Loucy (cell line): Measurements from ENCODE around the gene PRR7.

Source experiments
- H2AFZ ChIP-seq: fragments of 200-600 bp; sonication (generic); 2 replicates; pipeline ENCODE4 v1.6.0; 2016; ENCODE audit warnings: antibody characterized with exemption, mild to moderate bottlenecking, low read length, moderate library complexity
- H3F3A ChIP-seq: fragments of 200-600 bp; 2 replicates; pipeline ENCODE4 v1.6.0; 2016; ENCODE audit warnings: antibody characterized with exemption, low read depth, mild to moderate bottlenecking
- H3K27me3 ChIP-seq: fragments of 200-600 bp; sonication (generic); 2 replicates; pipeline ENCODE4 v1.6.1; 2014; ENCODE audit warnings: low read length, mild to moderate bottlenecking; ENCODE audit not compliant: insufficient read depth, poor library complexity, severe bottlenecking
- H3K36me3 ChIP-seq: fragments of 200-600 bp; sonication (generic); 2 replicates; pipeline ENCODE4 v1.6.1; 2016; ENCODE audit warnings: low read length; ENCODE audit not compliant: insufficient read depth
- H3K4me1 ChIP-seq: fragments of 200-600 bp; sonication (generic); 2 replicates; pipeline ENCODE4 v1.5.1; 2014; ENCODE audit warnings: low read length, mild to moderate bottlenecking; ENCODE audit not compliant: insufficient read depth, poor library complexity, severe bottlenecking
- H3K4me2 ChIP-seq: fragments of 200-600 bp; sonication (generic); 2 replicates; pipeline ENCODE4 v1.6.0; 2014; ENCODE audit warnings: antibody characterized with exemption, low read length, low read depth, mild to moderate bottlenecking; ENCODE audit not compliant: poor library complexity, severe bottlenecking
- H3K4me3 ChIP-seq: fragments of 200-600 bp; sonication (generic); 2 replicates; pipeline ENCODE4 v1.5.1; 2014; ENCODE audit warnings: low read length, mild to moderate bottlenecking, mixed read lengths; ENCODE audit not compliant: poor library complexity, severe bottlenecking
- H3K79me2 ChIP-seq: fragments of 200-600 bp; sonication (generic); 2 replicates; pipeline ENCODE4 v1.6.1; 2014; ENCODE audit warnings: low read length; ENCODE audit not compliant: insufficient read depth
- H3K9ac ChIP-seq: fragments of 200-600 bp; sonication (generic); 2 replicates; pipeline ENCODE4 v1.6.0; 2014; ENCODE audit warnings: mild to moderate bottlenecking, low read depth, low read length, moderate library complexity; ENCODE audit not compliant: poor library complexity, severe bottlenecking
- H3K9me2 ChIP-seq: fragments of 200-600 bp; sonication (generic); replicated peaks from 2 replicates; pipeline ENCODE4 v1.6.1; 2016; ENCODE audit warnings: low read depth, low read length, mixed read lengths
- H3K9me3 ChIP-seq: fragments of 200-600 bp; sonication (generic); 2 replicates; pipeline ENCODE4 v1.6.1; 2014; ENCODE audit warnings: mild to moderate bottlenecking, antibody characterized with exemption, low read length, low read depth; ENCODE audit not compliant: insufficient read depth
- H4K20me1 ChIP-seq: fragments of 200-600 bp; sonication (generic); 2 replicates; pipeline ENCODE4 v1.6.0; 2014; ENCODE audit warnings: antibody characterized with exemption, low read length, mild to moderate bottlenecking; ENCODE audit not compliant: insufficient read depth, poor library complexity, severe bottlenecking
- CTCF ChIP-seq: fragments of 200-600 bp; sonication (generic); conservative IDR thresholded peaks from 2 replicates; pipeline ENCODE4 v1.5.1; 2014; ENCODE audit warnings: mild to moderate bottlenecking, antibody characterized with exemption, low read length
- EZH2phosphoT487 ChIP-seq: fragments of 200-600 bp; IDR thresholded peaks from 2 replicates; pipeline ENCODE4 v1.6.1; 2018; ENCODE audit warnings: antibody characterized with exemption, mild to moderate bottlenecking, moderate library complexity, borderline replicate concordance

Gene PRR7

GRCh38 chr5:177427919-177428573, 18.6 kb upstream of the PRR7 start:
- H3K79me2 ChIP-seq, result peaks cover 56% of the 10 kb centered on the region

GRCh38 chr5:177428574-177429217, 17.9 kb upstream of the PRR7 start:
- no peaks in the 10 kb centered on the region for H3K9me3 ChIP-seq
- peak overlapping the region; percentile 95 for H3K4me3 ChIP-seq
- H3K9me2 ChIP-seq, result no peaks in the 10 kb centered on the region
- H3K4me2 ChIP-seq, result peak overlapping the region; percentile 99
- peaks cover 19% of the 10 kb centered on the region for H4K20me1 ChIP-seq
- peaks cover 17% of the 10 kb centered on the region; the same call in 1 of the 2 replicates for H3K36me3 ChIP-seq
- TF ChIP-seq EZH2phosphoT487 (no peak), CTCF (no peak)
- peaks cover 61% of the 10 kb centered on the region for H3K79me2 ChIP-seq
- peaks cover 49% of the 10 kb centered on the region for H3K4me1 ChIP-seq
- no peak overlapping the region for H2AFZ ChIP-seq
- peak overlapping the region; percentile 97 for H3K9ac ChIP-seq
- no peaks in the 10 kb centered on the region for H3K27me3 ChIP-seq
- no peaks in the 10 kb centered on the region for H3F3A ChIP-seq

More at GRCh38 chr5:177427919-177428573, 18.6 kb upstream of the PRR7 start:
- Histone ChIP-seq H3F3A (no peaks in the 10 kb centered on the region), H2AFZ (no peak overlapping the region), H3K27me3 (no peaks in the 10 kb centered on the region), H3K9ac (peak overlapping the region; percentile 97), H3K9me2 (no peaks in the 10 kb centered on the region), H3K36me3 (peaks cover 10% of the 10 kb centered on the region; the same call in 1 of the 2 replicates), H3K4me3 (peak overlapping the region; percentile 95), H3K9me3 (no peaks in the 10 kb centered on the region), H3K4me1 (peaks cover 48% of the 10 kb centered on the region), H3K4me2 (peak overlapping the region; percentile 99), H4K20me1 (peaks cover 19% of the 10 kb centered on the region)
- TF ChIP-seq CTCF, result no peak
- TF ChIP-seq EZH2phosphoT487, result no peak

GRCh38 chr5:177429248-177430040, 17.2 kb upstream of the PRR7 start:
- H2AFZ ChIP-seq, result no peak overlapping the region
- no peaks in the 10 kb centered on the region for H3F3A ChIP-seq
- no peaks in the 10 kb centered on the region for H3K9me2 ChIP-seq
- peaks cover 19% of the 10 kb centered on the region for H4K20me1 ChIP-seq
- H3K79me2 ChIP-seq, result peaks cover 63% of the 10 kb centered on the region
- peak overlapping the region; percentile 97 for H3K9ac ChIP-seq
- H3K9me3 ChIP-seq, result no peaks in the 10 kb centered on the region
- H3K4me1 ChIP-seq, result peaks cover 49% of the 10 kb centered on the region
- H3K27me3 ChIP-seq, result no peaks in the 10 kb centered on the region
- H3K36me3 ChIP-seq, result peaks cover 24% of the 10 kb centered on the region; the same call in 1 of the 2 replicates
- peak overlapping the region; percentile 95 for H3K4me3 ChIP-seq
- TF ChIP-seq CTCF, result no peak
- no peak for TF ChIP-seq EZH2phosphoT487
- H3K4me2 ChIP-seq, result peak overlapping the region; percentile 99
